Endodermal cell (in vitro differentiated cells): ENCODE results near the gene KIF12. TPM values are rescaled to one million over a fixed set of nuclear protein-coding genes. Genes with fewer than 3 reads are reported as not detected.
A peak's percentile ranks its signal among the peaks of the same experiment; 100 is the strongest.

Source experiments
- DNase-seq: peaks from one replicate; pipeline ENCODE4 v3.0.0-alpha.2; 2017
- H3K27ac ChIP-seq: 2 replicates; pipeline ENCODE4 v1.5.1; 2013; ENCODE audit warnings: mild to moderate bottlenecking, low read depth, low read length, moderate library complexity
- H3K27me3 ChIP-seq: 2 replicates; pipeline ENCODE4 v1.6.1; 2013; ENCODE audit warnings: mild to moderate bottlenecking, low read length, moderate library complexity; ENCODE audit not compliant: insufficient read depth, control insufficient read depth, poor library complexity, severe bottlenecking
- H3K36me3 ChIP-seq: 2 replicates; pipeline ENCODE4 v1.7.0; 2013; ENCODE audit warnings: mild to moderate bottlenecking, low read length, moderate library complexity; ENCODE audit not compliant: control insufficient read depth, insufficient read depth
- H3K4me1 ChIP-seq: one replicate; pipeline ENCODE4 v1.7.0; 2013; ENCODE audit warnings: low read length; ENCODE audit not compliant: control insufficient read depth, insufficient read depth
- H3K4me3 ChIP-seq: 2 replicates; pipeline ENCODE4 v1.5.1; 2013; ENCODE audit warnings: mild to moderate bottlenecking, low read length, moderate library complexity
- H3K9ac ChIP-seq: 2 replicates; pipeline ENCODE4 v1.6.1; 2013; ENCODE audit warnings: mild to moderate bottlenecking, low read length, moderate library complexity; ENCODE audit not compliant: poor library complexity, severe bottlenecking; ENCODE audit errors: extremely low read depth
- H3K9me3 ChIP-seq: 2 replicates; pipeline ENCODE4 v1.6.1; 2013; ENCODE audit warnings: mild to moderate bottlenecking, low read length, moderate library complexity; ENCODE audit not compliant: control insufficient read depth
- H3K27ac Mint-ChIP-seq: 2 replicates; pipeline ENCODE4 v1.8.0; 2020; ENCODE audit warnings: mixed read lengths
- H3K27me3 Mint-ChIP-seq: 2 replicates; pipeline ENCODE4 v1.8.0; 2021; ENCODE audit warnings: mild to moderate bottlenecking, mixed read lengths; ENCODE audit not compliant: insufficient read depth
- H3K36me3 Mint-ChIP-seq: 2 replicates; pipeline ENCODE4 v1.8.0; 2020; ENCODE audit warnings: low read depth, mixed read lengths
- H3K4me1 Mint-ChIP-seq: 2 replicates; pipeline ENCODE4 v1.8.0; 2020; ENCODE audit warnings: mixed read lengths
- H3K4me3 Mint-ChIP-seq: 2 replicates; pipeline ENCODE4 v1.8.0; 2020; ENCODE audit warnings: mild to moderate bottlenecking, moderate library complexity, mixed read lengths
- H3K9me3 Mint-ChIP-seq: 2 replicates; pipeline ENCODE4 v1.8.0; 2020; ENCODE audit warnings: mild to moderate bottlenecking, mixed read lengths
- WGBS, 2 experiments: methylation state at CpG; one replicate each; pipeline versions ENCODE4 v1.1.5 to v1.1.7; 2013; ENCODE audit warnings: missing lambda C conversion rate in 2 of 2, mixed read lengths in 1 of 2; ENCODE audit not compliant: insufficient coverage in 1 of 2, insufficient read length in 1 of 2; 5-methylcytosine and 5-hydroxymethylcytosine counted together
- total RNA-seq, 2 donors: library from RNA; stranded (reverse); fragmentation: NEBNext Ultra II Directional in 1 of 2; extraction: Animal tissue kit (Norgen Biotek cat#: 25700) in 1 of 2; gene quantifications; 2 replicates in 1 of 2; 3 replicates in 1 of 2; pipeline ENCODE4 v1.2.1, GENCODE V29; 2021
- TF ChIP-seq, protein P1 (sequence below): fragments of 200-600 bp; sonication (generic); conservative IDR thresholded peaks from 2 replicates; pipeline ENCODE4 v1.5.0; 2021; ENCODE audit warnings: antibody characterized with exemption, mild to moderate bottlenecking

Gene KIF12
- total RNA-seq, 2 donors from 2014 or later: 11.4 to 16.3 TPM

DNA sequence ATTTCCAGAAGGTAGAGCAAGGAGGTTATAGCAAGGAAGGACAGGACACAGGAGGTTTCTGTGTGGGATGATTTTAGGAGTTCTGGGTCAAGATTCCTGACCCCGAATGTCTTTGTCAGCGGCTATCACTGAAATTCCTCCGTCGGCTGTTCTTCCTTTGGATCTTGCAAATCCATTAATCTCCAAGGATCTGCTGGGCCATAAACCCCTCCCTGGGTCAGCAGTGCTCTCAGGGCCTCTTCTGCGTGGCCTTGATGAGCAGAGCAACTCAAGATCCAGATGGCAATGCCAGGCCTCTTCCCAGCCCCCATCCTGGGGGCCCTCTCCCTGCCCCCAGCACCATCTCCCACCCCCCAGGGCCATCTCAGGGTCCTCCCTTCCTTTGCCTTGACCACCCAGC, 40.0 kb upstream of the KIF12 start:
- TF ChIP-seq, protein P1, sequence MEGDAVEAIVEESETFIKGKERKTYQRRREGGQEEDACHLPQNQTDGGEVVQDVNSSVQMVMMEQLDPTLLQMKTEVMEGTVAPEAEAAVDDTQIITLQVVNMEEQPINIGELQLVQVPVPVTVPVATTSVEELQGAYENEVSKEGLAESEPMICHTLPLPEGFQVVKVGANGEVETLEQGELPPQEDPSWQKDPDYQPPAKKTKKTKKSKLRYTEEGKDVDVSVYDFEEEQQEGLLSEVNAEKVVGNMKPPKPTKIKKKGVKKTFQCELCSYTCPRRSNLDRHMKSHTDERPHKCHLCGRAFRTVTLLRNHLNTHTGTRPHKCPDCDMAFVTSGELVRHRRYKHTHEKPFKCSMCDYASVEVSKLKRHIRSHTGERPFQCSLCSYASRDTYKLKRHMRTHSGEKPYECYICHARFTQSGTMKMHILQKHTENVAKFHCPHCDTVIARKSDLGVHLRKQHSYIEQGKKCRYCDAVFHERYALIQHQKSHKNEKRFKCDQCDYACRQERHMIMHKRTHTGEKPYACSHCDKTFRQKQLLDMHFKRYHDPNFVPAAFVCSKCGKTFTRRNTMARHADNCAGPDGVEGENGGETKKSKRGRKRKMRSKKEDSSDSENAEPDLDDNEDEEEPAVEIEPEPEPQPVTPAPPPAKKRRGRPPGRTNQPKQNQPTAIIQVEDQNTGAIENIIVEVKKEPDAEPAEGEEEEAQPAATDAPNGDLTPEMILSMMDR: no peak
- Histone ChIP-seq H3K9ac (no peak overlapping the region), H3K27ac (no peak overlapping the region), H3K27me3 (peaks cover 6% of the 10 kb centered on the region), H3K9me3 (no peaks in the 10 kb centered on the region), H3K4me1 (peaks cover 6% of the 10 kb centered on the region), H3K4me3 (no peak overlapping the region), H3K36me3 (no peaks in the 10 kb centered on the region)
- Mint-ChIP-seq H3K36me3 (no peaks in the 10 kb centered on the region), H3K4me1 (no peaks in the 10 kb centered on the region), H3K27ac (no peak overlapping the region), H3K27me3 (peaks cover 34% of the 10 kb centered on the region), H3K9me3 (no peaks in the 10 kb centered on the region), H3K4me3 (no peak overlapping the region)
- DNase-seq: no peak
- 87 to 100% methylated on average over 3 to 5 of the region's 5 CpGs for WGBS, 2 experiments

GRCh38 chr9:114138552-114138971, 39.5 kb upstream of the KIF12 start:
- H3K4me3 ChIP-seq: no peak overlapping the region
- TF ChIP-seq, protein P1: peak; percentile 25
- WGBS, 2 experiments: 85 to 94% methylated on average over 6 to 8 of the region's 8 CpGs
- Mint-ChIP-seq H3K27me3 (peaks cover 34% of the 10 kb centered on the region), H3K27ac (no peak overlapping the region), H3K9me3 (no peaks in the 10 kb centered on the region), H3K36me3 (no peaks in the 10 kb centered on the region), H3K4me1 (no peaks in the 10 kb centered on the region), H3K4me3 (no peak overlapping the region)
- no peaks in the 10 kb centered on the region for H3K9me3 ChIP-seq
- H3K27me3 ChIP-seq: peaks cover 6% of the 10 kb centered on the region
- H3K27ac ChIP-seq: no peak overlapping the region
- H3K36me3 ChIP-seq: no peaks in the 10 kb centered on the region
- peaks cover 6% of the 10 kb centered on the region for H3K4me1 ChIP-seq
- DNase-seq: no peak
- H3K9ac ChIP-seq: no peak overlapping the region

DNA sequence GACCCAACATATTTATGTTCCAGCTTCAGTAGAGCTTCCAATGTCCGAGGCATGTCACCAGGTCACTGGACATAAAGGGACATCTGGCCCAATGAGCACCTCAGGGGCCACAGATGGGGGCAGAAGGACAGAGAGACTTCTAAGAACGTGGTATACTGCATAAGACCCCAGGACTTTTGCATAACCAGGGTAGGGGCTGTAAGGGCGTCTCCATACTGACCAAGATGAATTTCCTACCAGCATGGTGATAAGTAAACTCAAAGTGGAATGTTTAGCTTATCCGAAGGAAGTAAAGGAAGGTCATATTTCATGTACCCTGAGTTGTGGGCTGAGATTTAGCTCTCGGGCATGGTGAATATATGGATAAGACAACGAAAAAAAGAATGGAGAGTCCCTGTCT, 38.7 kb upstream of the KIF12 start:
- peaks cover 34% of the 10 kb centered on the region for H3K27me3 Mint-ChIP-seq

More for the DNA sequence above, 38.7 kb upstream of the KIF12 start:
- Mint-ChIP-seq H3K4me1 (no peaks in the 10 kb centered on the region), H3K27ac (no peak overlapping the region), H3K4me3 (no peak overlapping the region), H3K36me3 (no peaks in the 10 kb centered on the region), H3K9me3 (no peaks in the 10 kb centered on the region)
- peaks cover 6% of the 10 kb centered on the region for H3K4me1 ChIP-seq
- TF ChIP-seq, protein P1: no peak
- DNase-seq: no peak
- WGBS, 2 experiments: 78 to 92% methylated on average over 5 to 6 of the region's 6 CpGs
- no peaks in the 10 kb centered on the region for H3K36me3 ChIP-seq
- H3K9me3 ChIP-seq: no peaks in the 10 kb centered on the region
- H3K27me3 ChIP-seq: peaks cover 6% of the 10 kb centered on the region
- no peak overlapping the region for H3K27ac ChIP-seq
- H3K4me3 ChIP-seq: no peak overlapping the region
- no peak overlapping the region for H3K9ac ChIP-seq
